NCI-H1436 (cell line): ENCODE data around the gene STEAP2.
A peak's percentile ranks its signal among the peaks of the same experiment; 100 is the strongest.
"Not testable (repeated sequence)": the region's sequence is repeated elsewhere in the genome, so short reads cannot be mapped to it uniquely, and the experiment has no call there.

ENCODE experiments used
- DNase-seq: peaks from one replicate; lab custom pipeline; 2025; lab: John Stamatoyannopoulos, UW

STEAP2 gene

DNA sequence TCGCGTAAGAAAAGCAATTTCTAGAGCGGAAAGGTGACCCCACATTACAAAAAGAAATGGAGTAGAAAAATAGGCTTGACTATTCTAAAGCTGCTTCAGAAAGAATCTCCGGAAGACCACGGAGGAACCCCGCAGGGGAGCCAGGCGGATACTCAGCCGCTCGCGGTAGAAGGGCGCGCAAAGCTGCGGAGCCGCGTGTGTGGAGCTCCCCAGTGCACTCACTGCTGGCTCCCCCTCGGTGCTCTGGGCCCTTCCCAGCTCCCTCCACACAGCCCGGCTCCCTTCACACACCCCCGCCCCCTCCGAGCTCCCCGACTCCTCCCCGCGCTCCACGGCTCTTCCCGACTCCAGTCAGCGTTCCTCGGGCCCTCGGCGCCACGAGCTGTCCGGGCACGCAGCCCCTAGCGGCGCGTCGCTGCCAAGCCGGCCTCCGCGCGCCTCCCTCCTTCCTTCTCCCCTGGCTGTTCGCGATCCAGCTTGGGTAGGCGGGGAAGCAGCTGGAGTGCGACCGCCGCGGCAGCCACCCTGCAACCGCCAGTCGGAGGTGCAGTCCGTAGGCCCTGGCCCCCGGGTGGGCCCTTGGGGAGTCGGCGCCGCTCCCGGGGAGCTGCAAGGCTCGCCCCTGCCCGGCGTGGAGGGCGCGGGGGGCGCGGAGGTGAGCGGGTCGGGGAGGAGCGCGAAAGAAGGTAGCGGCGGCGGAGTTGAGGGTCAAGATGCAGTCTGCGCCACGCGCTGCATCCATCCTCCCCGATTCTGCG lies at the start of gene STEAP2:
Gene STEAP2, plus strand, starts transcription at position 350 of the 758 bp plus-strand sequence. CDS start 13,343 bp downstream, outside the sequence.
- DNase-seq: peak; percentile 28

DNA sequence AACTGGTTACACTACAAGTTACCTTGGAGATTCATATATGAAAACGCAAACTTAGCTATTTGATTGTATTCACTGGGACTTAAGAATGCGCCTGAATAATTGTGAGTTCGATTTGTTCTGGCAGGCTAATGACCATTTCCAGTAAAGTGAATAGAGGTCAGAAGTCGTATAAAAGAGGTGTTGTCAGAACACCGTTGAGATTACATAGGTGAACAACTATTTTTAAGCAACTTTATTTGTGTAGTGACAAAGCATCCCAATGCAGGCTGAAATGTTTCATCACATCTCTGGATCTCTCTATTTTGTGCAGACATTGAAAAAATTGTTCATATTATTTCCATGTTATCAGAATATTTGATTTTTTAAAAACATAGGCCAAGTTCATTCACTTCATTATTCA lies 48.0 kb upstream of the STEAP2 start:
- no peak for DNase-seq

DNA sequence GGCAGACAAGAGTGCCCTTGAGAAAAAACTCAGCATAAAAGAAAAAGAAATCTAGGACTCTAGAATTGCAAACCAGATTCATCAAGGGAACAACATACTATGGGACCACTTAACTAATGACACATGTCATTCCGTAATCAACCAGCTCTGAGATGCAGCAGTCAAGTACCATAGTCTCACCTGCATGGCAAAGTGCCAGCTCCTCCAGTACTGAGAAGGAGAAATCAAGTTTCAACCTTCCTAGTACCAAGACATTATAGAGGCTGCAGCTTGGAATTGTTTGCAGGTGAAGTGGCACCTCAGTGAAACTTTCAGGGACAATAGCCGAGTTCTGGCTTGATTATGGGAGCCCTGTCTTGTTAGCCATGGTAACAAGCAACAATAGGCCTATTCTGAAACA lies 45.8 kb upstream of the STEAP2 start:
- no peak for DNase-seq

DNA sequence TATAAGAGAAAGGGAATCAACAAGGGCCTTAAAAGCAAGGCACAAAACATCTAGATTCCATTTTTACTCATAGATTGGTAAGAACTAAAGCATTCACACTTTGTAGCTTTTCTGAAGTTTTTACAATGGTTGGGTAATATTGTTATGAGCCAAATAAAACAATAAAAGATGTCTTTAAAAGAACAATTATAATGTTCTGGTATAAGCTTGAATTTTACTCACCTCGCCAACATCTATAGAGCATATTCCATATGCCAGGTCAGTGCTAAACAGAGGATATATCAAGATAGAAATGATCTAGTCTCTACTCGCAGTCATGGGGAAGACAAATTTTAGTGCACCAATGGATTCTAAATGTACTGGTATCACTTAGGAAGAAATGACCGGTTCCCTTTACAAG lies 45.4 kb upstream of the STEAP2 start:
- DNase-seq: no peak

DNA sequence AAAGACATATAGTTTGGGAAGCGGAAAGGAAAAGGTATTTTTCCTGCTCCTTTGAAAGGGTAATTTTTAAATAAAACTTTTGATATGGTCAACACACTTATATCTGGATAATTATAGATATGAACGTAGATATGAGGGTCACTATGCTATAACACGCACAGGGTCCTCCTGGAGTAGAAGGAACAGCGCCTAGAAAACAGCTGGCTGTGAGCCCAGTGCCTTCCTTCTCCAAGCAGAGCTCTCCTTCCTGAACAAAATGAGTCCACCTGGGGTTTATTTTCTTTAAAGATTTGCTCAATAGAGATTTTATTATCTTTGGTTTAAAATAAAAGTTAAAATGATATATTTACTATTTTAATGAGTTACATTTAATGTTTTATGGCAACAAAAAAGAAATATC lies 44.2 kb upstream of the STEAP2 start:
- DNase-seq: no peak

DNA sequence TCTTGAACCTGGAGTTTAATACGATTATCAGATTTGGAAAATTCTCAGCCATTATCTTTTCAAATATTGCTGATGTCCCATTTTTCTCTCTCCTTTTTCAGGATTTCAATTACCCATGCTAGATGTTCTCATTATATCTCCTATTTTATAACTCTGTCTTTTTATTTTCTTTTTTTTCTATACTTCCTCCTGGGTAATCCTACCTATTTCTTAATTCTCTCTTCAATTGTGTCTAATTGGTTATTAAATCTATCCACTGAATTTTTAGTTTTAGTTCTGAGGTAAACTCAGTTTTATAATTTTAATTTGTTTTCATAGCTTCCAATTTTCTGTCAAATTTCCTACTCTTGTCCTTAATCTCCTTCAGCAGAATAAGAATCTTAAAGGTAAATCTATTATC lies 41.6 kb upstream of the STEAP2 start:
- no peak for DNase-seq

DNA sequence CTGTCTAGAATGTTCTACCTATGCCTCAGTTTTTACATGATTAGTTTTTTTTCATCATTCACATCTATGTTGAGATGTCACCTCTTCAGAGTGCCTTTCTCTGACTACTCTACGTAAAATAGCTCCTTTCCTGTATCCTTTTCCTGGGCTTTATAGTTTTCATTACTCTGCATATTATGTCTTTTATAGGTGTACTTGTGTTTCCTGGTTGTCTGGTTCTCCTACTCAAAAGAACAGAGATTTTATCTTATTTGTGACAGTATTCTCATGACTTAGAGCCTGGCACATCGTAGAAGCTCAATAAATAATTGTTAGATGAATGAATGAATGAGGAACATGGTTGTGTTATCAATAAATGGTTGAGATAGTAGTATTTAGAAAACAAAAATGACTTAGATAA lies 39.4 kb upstream of the STEAP2 start:
- no peak for DNase-seq

DNA sequence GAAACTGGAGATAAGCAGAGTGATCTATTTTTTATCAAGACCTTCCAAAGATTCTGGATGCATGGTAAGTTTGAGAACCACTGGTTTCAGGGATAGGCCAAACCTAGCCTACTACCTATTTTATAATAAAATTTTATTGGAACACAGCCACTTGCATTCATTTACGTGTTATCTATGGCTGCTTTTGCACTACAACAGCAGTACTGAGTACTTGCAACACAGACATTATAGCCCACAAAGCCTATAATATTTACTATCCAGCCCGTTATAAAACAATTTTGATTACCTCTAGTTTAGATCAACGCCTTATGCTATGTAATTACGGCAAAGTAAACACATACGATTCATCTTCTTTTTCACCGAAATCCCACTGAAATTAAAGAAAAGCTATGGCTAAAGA lies 38.9 kb upstream of the STEAP2 start:
- no peak for DNase-seq

DNA sequence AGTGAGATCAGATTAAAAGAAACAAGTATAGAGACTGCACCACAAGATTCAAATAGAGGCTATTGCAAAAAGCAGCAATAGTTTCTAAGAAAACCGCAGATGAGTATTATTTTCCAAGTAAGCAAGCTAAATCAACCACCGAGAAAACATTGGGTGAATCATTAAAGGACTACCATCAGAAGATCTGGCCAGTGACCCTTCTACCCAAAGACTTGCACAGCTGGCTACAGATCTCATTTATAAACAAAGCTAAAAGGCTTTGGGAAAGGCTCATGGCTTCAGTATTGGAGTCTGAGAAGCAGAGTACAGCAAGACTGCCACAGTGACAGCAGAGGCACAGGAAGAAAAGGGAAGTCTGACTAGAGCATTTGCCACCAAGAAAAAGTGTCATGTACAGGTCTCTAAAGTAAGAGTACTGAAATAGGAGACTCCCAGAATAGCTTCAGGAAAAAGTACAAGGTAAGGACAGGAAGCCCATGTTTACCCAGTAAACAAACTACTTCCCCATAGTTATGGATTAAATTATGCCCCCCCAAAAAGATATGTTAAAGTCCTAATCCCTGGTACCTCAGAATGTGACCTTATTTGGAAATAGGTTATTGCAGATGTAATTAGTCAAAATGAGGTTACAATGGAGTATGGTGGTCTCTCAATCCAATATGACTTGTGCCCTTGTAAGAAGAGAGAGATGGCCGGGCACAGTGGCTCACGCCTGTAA lies 38.3 kb upstream of the STEAP2 start:
- no peak for DNase-seq

DNA sequence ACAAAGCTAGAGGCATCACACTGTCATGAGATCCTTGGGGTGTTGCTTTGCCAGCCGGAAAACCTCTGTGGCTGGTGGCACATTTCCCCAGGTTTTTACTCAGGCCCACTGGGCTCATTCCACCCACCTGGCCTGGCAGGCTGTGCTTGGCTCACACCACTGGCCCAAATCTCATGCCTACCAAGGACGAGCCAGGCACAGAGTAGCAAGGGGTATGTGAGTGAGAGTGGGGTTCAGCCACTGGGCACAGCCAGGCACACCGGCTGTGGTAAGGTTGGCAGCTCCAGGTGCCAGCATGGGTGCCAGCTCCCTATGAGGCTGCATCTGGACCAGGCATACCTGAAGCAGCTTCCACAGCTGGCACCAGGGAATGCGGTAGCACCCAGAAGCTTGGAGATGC lies 35.9 kb upstream of the STEAP2 start:
- DNase-seq: no peak

DNA sequence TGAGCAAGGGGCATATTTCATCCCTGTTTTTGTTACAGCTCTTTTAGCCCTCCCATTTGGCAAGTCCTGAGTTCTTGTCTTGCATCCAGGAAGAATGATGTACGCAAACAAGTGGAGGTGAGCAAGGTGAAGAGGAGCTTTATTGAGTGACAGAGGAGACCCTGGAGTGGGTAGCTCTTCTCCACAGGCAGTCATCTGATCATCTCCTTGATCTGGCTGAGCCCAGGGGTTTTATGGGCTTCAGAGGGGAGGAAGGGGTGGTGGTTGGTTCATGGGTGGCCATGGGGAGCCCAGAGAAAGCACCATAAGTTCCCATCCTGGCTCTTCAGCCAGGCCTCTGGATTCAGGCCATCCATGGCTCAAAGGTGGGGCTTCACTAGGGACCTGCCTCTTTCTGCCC lies 35.3 kb upstream of the STEAP2 start:
- DNase-seq: no peak

DNA sequence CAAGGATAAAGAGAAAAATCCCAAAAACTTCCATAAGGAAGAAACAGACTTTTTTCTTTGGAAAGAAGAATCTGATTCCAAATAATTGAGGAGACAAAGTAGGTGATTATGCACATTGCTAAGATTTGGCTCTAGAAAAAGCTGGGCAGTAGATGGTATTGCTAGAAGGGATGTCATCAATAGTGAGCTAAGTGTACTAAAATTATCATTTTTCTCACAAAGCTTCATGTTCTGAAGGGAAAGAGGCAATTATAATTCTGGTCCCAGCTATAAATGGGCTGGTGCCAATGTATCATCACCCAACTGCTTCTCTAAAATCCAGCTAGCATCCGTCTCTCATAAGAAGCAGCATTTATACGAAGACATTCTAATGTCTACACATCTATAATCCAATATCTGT lies 33.4 kb upstream of the STEAP2 start:
- no peak for DNase-seq

DNA sequence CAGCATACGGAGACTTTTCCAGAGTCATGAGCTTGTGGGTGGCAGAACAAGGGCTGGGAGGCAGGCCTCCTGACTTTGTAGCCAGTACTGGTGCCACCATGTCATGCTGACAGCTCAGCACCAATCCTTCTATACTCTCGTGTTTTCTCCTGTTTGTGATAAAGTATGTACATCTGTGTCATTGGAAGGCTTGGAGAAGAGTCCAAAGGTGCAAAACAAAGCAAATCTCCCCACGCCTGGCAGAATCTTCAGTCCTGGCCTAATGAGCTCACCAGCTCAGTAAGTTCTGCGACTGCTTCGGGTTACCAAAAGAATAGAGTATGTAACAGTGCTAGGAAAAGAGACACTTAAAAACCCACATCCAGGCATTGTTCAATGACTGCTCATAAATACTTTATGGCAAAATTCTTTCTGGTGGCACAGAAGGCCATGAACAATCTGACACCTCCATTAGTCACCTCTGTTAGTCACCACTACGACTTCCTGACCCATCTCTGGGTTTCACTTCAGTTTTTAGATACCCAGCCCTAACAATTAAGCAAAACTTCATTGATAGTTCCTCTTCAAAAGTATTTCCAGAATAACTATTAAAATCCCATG lies 32.8 kb upstream of the STEAP2 start:
- no peak for DNase-seq

DNA sequence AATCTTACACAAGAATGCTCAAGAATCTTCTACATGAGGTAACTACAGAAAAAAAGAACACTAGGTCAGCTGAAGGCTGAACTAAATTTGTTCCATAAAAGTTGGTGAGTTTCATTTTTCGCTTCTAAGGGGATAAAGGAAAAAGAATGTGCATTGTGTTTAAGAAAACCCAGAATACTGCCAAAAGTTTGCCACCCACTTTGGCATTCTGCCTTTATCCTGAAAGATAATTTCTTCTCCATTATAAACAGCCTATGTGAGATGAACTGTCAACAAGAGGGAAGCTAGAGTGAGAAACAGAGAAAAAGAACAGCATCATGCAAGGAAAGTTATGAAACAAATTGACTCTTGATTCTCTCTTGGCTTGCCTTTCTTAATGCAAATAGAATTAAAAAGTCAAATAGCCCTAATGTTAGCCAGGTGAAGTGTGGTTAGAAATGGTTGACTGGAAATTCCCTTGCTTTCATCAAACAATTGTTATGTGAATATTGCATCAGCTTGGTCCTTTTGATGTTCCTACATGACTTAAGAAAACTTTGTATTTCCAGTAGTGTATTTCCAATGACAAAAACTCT lies 31.4 kb upstream of the STEAP2 start:
- DNase-seq: no peak

DNA sequence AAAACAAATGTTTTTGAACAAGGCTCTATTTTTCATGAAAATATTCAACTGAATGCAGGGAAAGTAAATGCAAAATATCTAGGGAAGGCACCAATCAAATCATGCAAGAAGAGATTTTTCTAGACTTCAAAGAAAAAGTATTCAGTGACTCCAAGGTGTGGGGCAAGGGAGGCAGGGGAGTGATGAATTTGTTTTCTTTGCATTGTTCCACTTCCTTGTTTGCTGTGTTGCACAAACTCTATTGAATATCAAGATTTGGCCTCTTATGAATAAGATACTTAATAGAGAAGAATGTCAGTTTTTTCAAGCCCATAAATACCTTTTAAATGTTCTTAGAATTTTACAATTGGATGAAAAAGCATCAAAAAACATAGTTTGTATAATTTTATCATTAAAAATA lies 30.9 kb upstream of the STEAP2 start:
- DNase-seq: no peak

DNA sequence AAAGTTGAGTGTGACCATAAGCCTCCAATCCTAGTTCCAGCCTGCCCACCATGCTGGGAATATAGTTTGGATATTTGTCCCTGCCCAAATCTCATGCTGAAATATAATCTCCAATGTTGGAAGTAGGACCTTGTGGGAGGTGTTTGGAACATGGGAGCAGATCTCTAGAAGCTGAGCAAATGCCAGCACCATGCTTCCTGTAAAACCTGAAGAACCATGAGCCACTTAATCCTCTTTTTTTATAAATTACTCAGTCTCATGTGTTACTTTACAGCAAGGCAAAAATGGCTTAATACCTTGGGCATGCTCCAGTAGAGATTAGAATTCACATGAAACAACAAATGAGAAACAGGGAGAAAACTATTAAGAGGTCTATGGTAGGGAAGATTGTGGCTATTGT lies 30.1 kb upstream of the STEAP2 start:
- no peak for DNase-seq

DNA sequence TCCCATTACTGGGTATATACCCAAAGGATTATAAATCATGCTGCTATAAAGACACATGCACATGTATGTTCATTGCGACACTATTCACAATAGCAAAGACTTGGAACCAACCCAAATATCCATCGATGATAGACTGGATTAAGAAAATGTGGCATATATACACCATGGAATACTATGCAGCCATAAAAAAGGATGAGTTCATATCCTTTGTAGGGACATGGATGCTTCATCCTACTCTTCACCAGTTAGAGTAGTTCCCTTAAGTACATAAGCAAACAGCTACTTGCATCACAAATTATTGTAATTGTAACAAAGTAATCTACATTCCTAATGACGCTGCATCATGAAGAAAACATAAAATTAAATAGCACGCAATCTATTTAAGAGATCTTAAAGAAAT lies 25.2 kb upstream of the STEAP2 start:
- DNase-seq: not testable (repeated sequence)

DNA sequence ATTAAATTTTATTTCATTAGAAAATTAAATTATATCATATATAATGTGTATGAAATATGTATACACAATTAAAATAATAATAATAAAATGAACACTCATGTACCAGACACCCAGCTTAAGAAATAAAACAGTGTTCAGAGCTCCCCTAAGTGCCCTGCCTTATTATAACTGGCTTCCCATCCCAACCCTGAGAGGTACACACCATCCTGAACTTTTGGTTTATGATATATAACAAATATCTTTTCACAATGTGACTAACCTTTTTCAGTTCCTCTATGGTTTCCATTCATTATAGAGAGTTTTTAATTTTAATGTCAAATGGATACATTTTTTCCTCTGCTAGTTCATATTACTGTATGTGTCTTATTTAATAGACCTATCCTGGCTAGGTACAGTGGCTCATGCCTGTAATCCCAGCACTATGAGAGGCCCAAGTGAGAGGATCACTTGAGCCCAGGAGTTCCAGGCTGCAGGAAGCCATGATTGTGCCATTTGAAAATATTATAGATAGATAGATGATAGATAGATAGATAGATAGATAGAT lies 24.0 kb upstream of the STEAP2 start:
- DNase-seq: no peak

DNA sequence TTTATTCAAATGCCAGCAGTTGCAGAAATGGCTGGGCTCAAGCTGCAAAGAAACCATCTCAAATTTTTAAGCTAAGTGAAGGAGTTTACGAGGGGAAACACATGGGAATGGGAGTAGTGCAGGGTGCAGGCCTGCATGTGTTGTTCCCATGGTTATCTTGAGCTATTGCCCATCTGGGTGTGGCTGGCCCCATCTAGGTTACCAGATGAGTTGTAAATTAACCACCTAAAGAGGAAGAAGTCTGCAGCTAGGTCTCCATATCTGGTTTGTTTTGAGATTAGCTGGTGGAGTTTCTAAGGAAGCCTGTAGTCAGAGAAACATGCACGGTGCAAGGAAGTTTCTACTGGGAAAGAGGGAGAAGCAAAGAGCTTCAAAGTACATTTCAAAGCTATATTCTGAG lies 23.3 kb upstream of the STEAP2 start:
- DNase-seq: no peak

DNA sequence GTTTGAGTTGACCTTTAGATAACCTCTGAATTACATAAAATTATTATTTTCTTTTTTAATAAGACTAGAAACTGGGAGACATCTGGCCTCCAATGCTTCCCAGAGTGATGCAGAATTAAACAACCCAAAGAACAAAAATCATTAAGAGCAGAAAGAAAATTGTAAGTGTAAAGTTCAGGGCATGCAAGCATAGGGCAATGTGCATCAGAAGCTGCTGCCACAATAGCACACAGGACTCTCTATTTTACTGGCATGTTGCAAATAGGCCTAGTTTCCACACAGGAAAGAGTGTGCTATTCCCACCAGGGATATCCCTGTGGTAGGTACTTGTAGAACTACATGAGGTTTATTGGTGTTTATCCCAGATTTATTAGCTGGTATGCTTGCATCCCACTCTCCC lies 20.5 kb upstream of the STEAP2 start:
- DNase-seq: no peak

DNA sequence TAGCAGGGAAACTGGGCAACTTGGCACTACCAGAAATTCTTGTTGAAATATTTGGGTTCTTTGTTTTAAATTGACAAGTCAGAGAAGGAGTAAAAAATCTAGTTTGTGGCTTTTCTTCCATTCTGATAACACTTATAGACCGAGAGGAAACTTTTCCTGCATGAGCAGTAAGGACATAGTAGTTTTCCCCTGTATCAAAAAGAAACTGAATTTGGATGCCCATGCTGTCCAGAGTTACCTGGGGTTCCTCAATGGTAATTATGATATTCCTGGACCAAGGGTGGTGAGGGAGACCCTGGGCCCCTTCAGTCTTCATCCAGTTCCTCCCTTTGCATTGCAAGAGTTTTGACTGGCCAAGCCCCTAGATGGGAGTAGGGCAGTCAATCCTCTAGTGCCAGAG lies 19.9 kb upstream of the STEAP2 start:
- no peak for DNase-seq

DNA sequence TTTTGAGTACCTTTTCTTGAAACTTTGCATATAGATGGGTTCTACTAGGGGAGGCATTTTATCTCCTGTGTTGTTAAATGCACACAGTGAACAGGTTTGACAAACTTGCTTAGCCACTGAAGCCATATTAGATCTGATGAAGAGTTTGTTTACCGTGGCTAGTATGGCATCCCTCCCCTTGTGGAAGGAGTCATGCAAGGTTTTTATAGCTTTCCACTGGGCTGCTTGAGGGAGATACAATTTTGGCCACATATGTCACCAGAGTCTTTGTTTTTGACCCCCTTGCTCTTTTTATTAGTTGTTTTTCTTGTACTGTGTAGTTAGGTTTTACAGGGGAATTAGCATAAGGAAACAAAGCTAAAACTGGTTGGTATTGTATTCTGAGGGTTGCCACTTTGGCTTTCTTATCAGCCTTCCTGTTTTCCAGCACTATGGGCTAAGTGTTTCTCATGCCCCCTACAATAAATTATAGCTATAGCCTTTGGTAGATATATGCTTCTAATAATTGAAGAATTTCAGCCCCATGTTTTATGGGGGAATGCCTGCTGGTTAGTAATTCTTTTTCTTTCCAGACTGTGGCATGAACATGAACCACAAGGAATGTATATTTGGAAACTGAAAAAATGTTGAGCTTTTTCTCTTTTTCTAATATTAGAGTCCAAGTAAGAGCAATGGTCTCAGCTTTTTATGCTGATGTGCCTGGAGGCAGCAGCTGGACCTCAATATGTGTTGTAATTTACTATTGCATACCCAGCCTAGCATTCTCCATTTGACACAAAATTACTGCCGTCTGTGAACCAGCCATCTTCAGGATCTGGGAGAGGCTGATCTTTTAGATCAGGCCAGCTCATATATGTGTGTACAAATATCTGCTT lies 18.4 kb upstream of the STEAP2 start:
- DNase-seq: no peak
